IPS-NIHi11 (cell line): ENCODE data around the gene GABRG3.

Experiments used
- DNase-seq: peaks from one replicate; pipeline ENCODE4 v3.0.0; 2012; ENCODE audit warnings: mixed read lengths, low spot score

The GABRG3 gene

GRCh38 chr15:27509014-27509413 is 538.0 kb downstream of the GABRG3 start:
- DNase-seq = no peak

GRCh38 chr15:27512281-27513001 is 541.5 kb downstream of the GABRG3 start:
- DNase-seq = no peak

- no peak for DNase-seq
These were observed 543.5 kb downstream of the GABRG3 start for GRCh38 chr15:27514526-27514925.

- DNase-seq = peak; percentile 33
These were observed 556.6 kb downstream of the GABRG3 start for GRCh38 chr15:27527490-27528067.

- DNase-seq = no peak
These were observed 558.4 kb downstream of the GABRG3 start for GRCh38 chr15:27529399-27529798.

GRCh38 chr15:27530994-27531393 is 560.0 kb downstream of the GABRG3 start:
- DNase-seq = no peak

GRCh38 chr15:27532358-27532757 is 561.4 kb downstream of the GABRG3 start:
- no peak for DNase-seq

GRCh38 chr15:27535445-27536129 is 564.6 kb downstream of the GABRG3 start:
- DNase-seq = no peak

- DNase-seq = no peak
These were observed 567.3 kb downstream of the GABRG3 start for GRCh38 chr15:27538325-27538724.

GRCh38 chr15:27541581-27541980 is 570.6 kb downstream of the GABRG3 start:
- no peak for DNase-seq

- DNase-seq = no peak
These were observed 574.7 kb downstream of the GABRG3 start for GRCh38 chr15:27545494-27546255.

GRCh38 chr15:27549746-27550145 is 578.8 kb downstream of the GABRG3 start:
- DNase-seq = no peak

GRCh38 chr15:27550635-27551034 is 579.7 kb downstream of the GABRG3 start:
- DNase-seq = no peak

GRCh38 chr15:27561816-27562215 is 590.8 kb downstream of the GABRG3 start:
- no peak for DNase-seq

GRCh38 chr15:27563765-27564370 is 592.9 kb downstream of the GABRG3 start:
- DNase-seq = no peak

GRCh38 chr15:27564656-27565055 is 593.7 kb downstream of the GABRG3 start:
- DNase-seq = no peak

- no peak for DNase-seq
These were observed 599.8 kb downstream of the GABRG3 start for GRCh38 chr15:27570746-27571145.

- DNase-seq = no peak
These were observed 603.0 kb downstream of the GABRG3 start for GRCh38 chr15:27573805-27574485.

- no peak for DNase-seq
These were observed 603.6 kb downstream of the GABRG3 start for GRCh38 chr15:27574541-27575054.

- DNase-seq = no peak
These were observed 604.5 kb downstream of the GABRG3 start for GRCh38 chr15:27575521-27575920.

- DNase-seq = no peak
These were observed 605.6 kb downstream of the GABRG3 start for GRCh38 chr15:27576576-27576975.
